GM19238 (cell line): ENCODE results near the gene PGA5.

ENCODE experiments used
- DNase-seq: peaks from one replicate; pipeline ENCODE4 v3.0.0; 2011; ENCODE audit warnings: low spot score; ENCODE audit not compliant: insufficient read length

Gene PGA5

DNA sequence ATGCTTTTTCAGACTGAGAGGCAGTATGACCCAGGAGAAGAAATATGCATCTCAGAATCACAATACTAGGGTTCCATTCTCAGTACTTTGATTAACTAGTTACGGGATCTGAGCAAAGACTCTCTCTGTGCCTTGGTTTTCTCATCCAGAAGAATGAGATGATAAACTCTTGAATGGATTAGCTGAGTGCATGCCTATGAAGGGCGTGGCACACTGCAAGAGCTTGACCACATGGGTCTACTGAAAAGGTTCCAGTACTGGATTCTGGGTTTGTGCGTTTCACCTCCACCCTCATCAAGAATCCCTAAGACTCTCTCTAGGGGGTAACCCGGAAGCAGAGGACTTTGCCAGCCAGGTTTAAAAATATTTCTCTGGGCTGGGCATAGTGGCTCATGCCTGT, 25.6 kb downstream of the PGA5 start:
- no peak for DNase-seq

DNA sequence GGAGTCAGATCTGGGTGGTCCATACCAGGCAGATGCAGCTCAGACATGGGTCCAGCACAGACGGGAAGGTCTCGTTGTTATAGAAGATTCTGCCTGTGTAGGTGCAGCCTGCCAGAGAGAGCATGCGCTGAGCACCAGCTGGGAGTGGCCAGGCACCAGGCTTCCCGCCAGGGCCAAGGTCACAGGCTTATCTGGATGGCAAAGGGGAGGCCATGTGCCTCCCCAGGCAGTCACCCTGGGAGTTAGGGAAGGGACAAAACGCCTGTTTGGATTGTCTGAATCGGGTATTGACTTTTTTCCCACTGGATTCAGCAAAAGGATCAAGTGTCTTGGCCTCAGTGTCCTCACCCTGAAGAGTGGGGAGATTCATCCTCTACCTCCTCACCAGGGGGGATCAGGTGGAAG, 26.5 kb downstream of the PGA5 start:
- DNase-seq = no peak

DNA sequence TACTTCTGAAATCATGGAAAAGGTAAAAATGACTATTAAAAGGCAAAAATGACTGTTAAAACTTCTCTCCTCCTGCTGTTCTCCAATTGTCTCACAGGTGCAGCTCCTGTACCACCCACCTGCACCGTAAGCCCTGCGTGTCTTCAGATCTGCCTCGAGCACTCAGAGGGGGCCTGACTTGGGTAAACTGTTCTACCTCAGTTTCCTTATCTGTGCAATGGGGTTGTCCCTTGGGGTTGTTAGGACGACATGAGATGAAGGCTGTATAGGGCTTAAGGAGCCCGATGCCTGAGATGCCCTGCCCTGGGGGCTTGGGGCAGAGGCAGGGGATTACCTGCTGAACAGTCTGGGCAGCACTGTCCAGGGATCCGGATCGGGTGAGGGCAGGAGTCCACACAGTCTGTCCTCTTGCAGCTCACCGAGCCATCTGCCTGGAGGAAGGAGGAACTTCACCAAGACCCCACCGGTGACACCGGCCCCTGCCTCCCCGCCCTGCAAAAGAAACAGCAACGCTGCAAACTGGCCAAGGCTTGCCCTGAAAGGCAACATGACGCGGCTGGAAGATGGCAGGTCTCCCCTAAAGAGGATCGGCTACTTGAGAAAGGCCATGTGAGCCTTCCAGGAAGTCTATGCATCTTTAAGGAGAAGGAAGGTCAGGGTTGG, 27.7 kb downstream of the PGA5 start:
- DNase-seq = no peak

DNA sequence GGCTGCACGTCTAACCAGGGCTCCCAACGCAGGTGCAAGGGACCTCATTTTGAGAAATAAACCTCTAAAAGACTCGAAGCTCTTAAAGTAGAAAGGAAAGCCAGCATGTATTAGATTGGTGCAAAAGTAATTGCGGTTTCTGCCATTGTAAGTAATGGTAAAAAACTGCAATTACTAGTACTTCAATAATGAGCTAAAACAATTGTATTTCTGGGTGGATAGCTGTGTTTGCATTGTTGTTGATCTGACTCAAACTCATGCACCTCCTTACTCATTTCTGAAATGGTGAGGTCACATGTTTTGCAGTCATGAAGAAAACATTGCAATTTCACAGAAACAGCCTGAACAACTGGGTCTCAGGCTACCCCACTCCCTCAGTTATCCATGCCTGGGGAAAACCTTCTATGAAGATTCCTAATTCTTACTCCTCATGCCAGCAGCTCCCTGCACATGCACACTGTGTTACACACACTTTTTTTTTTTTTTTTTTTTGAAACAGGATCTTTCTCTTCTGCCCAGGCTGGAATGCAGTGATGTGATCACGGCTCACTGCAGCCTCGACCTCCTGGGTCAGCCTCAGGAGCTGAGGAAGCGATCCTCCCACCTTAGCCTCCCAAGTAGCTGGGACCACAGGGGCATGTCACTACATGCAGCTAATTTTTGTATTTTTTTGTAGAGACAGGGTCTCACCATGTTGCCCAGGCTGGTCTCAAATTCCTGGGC, 29.5 kb downstream of the PGA5 start:
- no peak for DNase-seq

DNA sequence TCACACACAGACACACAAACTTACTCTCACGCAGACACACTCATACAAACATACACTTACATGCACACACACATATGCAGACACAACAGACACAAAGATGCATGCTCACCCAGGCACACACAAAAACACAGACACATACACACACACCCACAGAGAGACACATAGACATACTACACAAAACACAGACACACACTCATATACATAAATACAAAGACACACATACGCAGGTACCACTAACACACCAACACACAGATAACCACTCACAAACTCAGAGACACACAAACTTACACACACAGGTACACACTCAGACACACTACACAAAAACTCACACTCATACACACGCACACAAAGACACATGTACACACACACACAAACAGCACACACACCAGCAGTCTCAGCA, 31.8 kb downstream of the PGA5 start:
- DNase-seq = no peak

DNA sequence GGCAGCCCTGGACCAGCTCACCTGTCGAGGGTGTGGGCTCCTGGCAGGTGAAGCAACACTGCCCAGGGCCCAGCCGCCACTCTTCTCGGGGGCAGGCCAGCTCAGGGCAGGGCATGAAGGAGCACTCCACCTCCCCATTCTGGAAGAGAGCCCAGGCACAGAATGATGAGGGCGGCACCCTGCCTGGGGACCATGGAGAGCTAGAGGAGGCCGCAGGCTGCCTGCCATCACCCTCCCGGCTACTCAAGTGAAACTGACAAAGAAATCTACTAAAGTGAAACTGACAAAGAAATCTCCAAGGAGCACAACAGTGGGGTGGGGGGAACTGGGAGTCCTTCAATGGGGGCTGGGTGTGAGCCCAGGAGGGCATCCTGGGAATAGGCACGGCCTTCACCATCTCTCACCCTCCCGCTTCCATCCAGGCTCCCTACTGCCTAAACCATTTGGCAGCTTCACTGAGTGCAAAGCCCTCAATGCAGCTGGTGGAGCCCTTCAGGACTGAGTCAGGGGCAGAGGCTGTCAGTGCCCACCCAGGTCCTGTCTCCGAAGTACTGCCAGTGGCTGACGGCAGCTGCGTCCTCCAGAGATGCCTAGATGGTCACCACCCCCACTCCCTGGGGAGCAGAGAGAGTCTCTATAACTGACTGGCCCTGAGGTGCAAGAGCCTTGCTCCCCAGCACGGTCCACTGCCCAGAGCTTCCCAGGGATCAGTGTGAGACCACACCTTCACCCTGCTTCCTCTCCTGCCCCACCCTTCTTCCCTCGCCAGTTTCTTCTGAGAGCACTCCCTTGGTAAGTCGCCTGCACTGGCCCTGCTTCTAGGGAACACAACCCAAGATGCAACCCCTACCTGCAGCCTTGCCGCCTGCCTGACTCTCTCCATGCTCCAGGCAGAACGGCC, 32.5 kb downstream of the PGA5 start:
- no peak for DNase-seq

DNA sequence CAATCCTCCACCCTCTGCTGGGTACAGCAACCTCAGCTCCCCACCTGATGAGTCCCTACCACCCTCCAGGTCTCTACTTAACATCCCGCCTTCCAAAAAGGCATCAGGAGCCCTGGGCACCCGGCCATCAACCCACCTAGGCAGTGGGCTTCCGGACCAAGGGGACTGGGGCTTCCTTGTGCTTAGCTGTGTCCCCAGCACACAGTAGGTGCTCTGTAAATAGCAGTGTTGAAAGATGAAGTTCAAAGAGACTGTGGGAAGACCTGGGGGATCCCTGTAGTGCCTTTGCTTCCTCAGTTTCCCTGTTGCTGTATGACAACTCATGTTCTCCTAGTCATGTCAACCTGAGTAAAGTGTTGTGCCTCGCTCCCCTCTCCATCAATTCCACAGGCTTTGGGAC, 33.1 kb downstream of the PGA5 start:
- no peak for DNase-seq

DNA sequence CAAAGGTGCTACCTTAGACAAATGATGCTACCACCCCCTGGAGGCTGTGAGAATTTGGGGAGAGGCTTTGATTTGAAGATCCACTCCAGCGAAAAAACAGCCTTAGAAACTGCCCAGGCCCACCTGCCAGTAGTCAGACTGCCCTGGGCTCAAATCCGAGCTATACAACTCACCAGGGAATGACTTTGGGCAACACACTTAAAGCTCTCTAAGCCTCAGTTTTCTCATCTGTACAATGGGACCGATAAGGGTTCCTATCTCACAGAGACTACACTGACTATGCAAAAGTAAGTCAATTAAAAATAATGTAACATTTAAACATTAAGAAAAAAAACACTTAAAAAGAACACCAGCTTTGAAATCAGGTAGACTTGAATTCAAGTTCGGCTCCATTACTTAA, 34.2 kb downstream of the PGA5 start:
- DNase-seq = no peak

DNA sequence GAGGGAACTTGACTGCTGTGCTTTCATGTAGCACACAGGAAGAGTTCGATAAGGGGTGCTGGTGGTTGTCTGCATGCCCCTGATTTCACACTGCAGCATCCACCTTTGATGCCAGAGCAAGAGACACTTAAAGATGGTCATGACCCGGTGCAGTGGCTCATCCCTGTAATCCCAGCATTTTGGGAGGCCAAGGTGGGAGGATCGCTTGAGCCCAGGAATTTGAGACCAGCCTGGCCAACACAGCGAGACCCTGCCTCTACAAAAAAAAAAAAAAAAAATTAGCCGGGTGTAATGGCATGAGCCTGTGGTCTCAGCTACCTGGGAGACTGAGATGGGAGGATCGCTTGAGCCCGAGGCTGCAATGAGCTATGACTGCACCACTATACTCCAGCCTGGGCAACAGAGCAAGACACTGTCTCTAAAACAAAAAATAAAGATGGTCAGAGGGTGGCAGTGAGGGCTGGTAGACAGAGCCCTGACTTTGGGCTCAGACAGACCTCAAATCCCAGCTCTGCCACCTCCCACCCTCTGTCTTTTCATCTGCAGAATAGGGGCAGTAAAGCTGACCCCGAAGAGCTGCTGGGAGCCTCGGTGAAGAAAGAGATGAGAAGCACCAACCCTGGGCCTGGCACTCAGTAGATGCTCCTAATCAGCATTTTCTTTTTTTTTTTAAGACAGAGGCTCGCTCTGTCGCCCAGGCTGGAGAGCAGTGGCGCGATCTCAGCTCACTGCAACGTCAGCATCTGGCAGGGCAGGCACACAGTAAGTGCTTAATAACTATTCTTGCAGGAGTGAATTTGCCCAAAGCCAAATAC, 36.4 kb downstream of the PGA5 start:
- no peak for DNase-seq

DNA sequence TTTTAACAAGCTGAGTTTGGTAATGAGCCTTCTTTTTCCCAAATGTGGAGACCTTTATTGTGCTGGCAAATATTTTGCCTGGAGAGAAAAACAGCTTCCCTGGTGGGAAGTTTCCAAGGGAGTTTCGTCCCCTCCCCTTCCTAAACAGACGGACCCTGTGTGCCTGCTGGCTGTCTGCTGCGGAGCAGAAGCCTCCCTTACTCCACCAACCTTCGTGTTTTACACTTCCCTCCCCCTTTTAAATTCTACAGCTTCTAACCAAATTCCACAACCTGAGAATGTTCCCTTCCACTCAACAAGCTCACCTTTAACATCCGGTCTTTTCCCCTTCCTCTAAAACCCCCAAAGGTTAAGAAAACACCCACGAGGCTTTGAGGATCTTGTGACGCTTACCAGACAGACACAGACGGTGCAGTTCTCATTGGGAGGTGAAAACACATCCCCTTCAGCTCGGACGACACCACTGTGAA, 37.1 kb downstream of the PGA5 start:
- no peak for DNase-seq

DNA sequence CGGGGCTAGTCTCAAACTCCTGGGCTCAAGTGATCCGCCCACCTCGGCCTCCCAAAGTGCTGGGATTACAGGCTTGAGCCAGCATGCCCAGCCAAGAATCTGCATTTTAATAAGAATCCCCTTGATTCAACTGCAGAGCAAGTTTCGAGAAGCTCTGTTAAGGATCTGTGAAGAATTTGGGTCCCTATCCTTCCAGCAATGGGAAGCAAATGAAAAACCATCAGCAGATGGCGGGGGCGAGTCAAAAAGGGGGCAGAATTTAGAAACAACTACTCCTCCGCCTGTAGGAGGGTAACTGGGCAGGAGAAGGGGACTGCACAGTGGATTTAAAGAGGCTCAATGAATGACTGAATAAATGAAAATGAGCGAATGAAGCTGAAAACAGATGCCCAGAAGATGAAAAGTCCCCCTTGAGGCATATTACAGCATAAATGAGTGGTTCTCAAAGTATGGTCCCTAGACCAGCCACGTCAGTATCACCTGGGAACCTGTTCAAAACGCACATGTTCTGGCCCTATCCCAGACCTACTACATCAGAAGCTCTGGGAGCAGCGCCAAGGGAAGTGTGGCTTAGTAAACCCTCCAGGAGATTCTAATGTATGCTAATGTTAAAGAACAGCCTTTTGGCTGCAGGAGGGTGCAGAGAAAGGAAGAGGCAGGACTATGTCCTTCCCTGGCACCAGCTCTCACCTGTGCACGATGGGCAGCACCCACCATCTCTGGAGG, 39.1 kb downstream of the PGA5 start:
- no peak for DNase-seq

DNA sequence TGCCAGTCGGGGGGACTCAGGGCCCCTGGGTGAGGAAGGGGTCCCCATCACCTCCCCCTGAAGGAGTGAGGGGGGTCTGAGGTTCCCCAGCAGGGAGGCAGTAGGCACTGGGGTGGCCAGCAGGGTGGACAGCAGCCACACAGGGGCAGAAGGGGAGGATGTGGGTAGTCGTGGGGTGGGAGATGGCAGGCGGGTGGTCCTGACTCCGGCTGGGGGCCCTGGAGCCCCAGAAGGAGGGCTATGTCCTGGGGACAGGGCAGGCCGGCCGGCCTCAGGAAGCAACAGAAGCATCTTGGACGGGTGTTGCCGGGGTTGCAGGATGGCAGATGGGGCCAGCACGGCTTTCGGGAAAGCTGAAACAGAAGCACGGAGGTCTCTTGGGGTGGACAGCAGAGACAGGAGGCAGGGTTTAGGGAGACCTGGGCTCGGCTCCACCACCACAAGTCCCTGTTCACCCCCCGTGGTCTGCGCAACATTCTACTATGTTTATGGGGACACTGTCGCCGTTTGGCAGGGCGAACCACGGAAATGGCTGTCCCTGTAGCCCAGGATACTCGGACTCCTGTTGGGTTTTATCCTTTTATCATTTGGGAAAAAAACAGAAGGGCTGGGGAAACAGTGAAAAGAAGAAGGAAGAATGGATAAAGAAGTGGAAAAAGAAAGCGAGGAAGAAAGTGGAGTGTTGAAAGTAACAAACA, 40.1 kb downstream of the PGA5 start:
- DNase-seq = no peak

DNA sequence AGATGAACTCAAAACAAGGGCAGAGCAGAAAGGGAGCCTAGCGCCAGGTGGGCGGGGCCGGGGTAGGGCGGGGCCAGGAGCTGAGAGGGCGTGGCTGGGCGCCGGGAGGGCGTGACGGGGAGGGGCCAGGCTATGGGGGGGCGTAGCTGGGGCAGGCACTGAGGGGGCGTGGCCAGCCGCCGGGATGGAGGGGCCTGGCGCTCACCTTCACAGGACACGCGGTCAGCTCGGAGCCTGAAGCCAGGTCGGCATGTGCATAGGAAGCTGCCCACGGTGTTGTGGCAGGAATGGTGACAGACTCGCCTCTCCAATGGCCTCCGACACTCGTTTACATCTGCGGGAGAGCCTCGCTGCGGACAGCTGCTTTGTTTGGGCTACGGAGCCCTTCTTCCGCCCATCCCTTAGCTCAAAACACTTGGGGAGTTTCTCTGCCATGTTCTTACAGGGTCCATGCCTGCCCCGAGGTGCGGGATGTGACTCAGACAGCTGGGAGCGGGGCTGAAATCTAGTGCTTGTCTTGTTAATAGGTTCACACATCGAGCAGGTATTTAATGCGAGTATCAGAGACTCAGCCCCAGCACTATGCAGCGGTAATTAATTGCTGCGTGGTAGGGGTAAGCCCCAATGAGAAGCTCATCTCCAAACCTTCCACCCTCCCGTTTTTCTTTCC, 40.7 kb downstream of the PGA5 start:
- DNase-seq = no peak

DNA sequence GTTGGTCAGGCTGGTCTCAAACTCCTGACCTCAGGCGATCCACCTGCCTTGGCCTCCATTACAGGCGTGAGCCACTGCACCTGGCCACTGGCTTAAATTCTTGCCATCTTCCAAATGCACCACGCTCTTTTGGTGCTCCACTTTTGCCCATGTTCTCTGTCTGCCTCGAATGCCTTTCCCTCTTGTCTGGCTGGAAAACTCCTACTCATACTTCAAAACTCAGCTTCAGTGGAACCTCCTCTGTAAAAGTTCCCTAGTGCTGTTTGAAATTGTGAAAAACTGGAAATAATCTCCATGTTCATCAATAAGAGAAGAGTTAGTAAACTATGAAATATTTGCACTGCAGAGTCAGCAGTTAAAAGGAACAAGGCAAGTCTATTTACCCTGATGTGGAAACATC, 42.6 kb downstream of the PGA5 start:
- no peak for DNase-seq

DNA sequence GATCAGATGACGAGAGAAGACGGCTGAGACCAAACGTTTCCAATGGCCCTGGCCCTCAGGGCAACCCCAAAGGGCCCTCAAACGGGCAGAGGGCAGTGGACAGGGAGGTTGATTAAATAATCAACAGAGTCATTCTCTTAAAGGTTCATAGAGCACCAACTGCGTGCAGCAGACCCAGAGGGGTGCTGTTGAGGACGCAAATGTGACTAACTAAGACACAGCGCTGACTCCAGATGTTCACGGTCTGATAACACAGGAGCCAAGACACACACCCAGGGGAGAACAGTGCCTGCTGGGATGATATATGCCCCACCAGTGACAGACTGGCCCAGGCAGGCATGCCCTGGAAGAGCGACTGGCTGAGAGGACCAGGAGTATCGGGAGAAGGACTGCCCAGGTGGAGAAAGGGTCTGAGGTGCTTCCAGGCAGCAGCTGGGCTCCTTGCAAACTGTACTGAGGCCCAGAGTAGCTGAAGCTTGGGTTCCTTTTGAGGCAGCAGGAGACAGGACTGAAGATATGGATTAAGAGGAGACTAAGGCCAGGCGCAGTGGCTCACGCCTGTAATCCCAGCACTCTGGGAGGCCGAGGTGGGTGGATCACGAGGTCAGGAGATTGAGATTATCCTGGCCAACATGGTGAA, 46.5 kb downstream of the PGA5 start:
- DNase-seq = no peak

DNA sequence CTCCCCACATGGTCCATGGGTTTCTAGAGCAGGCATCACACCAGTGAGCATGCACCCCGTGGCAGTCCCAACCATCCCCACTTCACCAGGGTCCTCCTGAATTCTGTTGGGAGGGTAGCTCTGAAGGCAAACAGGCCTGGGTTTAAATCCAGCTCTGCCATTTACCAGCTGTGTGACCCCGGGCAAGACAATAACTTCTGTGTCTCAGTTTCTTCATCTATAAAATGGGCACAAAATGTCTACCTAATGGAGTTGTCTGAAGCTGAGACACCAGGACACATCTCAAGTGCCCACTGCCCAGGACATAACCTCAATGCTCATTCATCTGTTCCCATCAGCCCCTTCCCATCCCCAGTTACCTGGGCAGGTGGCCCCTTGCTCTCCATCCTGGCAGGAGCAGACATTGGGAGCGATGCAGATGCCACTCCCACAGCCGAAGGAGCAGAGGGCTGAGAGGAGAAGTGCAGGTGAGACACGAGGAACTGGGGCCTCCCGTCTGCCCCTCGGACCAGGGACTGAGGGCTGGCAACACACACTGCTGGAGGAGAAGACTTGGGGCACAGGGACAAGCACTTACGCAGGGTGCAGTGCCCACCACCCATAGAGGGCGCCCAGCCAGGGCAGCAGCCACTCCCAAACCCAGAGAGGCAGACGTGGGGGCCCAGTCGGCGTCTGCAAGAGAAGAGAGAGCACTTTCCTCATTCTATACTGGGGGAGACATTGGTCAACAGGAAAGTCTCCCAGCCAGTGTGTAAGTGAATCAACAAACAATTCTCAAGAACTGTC, 50.1 kb downstream of the PGA5 start:
- no peak for DNase-seq

DNA sequence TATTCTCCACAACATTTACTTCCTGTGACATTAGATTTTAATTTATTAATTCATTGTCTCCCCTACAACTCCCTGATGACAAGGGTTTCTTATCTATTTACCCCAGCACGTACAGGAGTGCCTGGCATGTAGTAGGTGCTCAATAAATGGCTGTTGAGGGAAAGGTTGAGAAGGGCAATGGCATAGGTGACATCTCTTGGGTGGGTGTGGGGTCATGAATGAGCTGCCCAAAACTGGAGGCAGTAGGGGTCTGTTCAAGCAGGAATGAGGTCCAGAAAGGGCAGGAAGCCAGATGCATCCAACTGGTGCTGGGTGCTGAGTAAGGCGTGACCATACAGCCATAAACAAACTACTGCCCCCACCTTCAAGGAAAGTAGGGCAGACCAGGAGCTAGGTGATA, 51.4 kb downstream of the PGA5 start:
- no peak for DNase-seq
